ENCODE data around the gene NIT1.

The NIT1 gene, protein sequence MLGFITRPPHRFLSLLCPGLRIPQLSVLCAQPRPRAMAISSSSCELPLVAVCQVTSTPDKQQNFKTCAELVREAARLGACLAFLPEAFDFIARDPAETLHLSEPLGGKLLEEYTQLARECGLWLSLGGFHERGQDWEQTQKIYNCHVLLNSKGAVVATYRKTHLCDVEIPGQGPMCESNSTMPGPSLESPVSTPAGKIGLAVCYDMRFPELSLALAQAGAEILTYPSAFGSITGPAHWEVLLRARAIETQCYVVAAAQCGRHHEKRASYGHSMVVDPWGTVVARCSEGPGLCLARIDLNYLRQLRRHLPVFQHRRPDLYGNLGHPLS

DNA sequence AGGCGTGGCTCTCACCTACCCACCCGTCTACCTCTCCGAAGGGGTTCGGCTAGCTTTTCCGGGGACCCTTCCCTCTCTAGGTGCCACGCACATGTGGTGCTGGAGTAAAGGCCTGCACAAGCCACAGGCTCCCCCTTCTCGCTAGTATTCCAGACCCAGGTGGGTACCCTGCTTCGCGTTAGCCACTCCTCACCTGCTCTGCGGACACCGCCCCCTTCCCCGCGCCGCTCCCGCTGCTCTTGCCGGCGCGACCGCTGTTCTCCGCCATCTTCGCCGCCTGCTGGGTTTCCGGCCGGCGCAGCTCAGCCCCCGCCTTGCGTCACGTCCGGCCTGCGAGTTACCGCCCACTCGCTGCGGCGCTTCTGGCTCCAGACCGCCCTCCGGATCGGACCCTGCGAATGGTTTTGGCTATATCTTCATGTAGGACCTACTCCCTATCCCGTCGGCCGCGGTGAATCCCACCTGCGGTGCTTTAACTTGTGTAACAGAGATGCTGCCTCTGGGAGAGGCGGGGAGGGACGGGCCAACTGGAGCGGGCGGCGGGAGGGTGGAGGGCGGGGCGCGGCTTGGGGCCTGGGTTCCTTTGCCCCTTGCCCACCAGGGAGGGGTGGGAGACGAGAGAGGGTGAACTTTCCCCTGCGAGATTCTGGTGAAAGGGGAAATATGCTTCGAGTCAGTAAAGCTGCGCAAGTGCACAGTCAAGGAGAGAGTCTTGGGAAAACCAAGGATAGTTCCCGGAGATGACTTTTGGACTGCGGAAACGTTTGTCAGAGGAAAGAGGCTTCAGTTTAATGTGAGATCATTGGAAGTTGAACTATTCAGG lies at the start of gene NIT1, which contains the start of gene PFDN2:
NIT1 (plus strand) TSS at position 347 of the 823 bp plus-strand sequence; CDS start at position 419, 72 bp downstream.
PFDN2 (minus strand) TSS at position 279 of the 823 bp plus-strand sequence; CDS start at position 268, 11 bp downstream.
- DNase-seq (ENCODE audit: low read depth in 2 of 2), result peak; percentile 71 to 77

DNA sequence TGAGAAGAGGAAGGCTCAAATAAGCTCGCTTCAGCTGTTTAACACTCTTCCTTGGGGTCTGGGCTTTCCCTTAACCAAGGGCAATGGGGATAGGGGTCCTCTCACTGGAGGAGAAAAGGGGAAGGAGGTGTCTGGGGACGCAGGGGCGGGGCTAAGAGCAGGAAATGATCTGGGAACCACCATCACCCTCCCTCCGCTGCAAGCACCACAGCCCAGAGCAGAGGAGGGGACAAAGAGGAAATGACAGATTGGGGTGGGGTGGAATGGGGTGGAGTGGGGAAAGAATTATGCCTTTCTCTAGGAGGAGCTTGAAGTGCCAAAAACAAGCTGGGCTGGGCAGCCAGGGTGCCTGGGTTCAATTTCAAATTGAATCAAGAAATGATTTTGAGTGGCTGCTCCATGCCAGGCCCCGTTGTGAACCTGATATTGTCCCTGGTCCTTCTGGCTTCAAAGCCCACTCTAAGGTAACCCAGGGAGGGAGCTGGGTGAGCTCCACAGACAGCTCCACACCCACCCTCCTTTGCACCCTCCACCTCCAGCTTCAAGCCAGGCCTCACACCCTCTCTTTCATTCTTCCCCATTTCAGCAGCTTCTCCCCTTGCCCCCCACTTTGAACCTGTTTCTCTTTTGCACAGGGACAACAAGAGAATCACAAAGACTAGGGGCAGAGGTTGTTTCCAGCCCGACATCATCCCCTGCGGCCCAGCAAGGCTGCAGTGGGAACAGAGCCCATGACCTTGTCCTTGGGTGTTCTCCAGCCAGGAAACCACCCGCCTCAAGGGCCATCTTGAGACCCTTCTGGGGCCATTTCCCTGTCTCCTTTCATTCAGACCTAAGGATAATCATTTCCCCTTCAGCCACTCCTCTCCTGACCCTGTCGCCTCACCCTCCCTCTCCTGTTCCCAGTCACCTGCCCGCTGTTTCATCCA lies 49.3 kb upstream of the NIT1 start:
- peak; percentile 63 to 65 for DNase-seq (ENCODE audit: low read depth in 2 of 2)

DNA sequence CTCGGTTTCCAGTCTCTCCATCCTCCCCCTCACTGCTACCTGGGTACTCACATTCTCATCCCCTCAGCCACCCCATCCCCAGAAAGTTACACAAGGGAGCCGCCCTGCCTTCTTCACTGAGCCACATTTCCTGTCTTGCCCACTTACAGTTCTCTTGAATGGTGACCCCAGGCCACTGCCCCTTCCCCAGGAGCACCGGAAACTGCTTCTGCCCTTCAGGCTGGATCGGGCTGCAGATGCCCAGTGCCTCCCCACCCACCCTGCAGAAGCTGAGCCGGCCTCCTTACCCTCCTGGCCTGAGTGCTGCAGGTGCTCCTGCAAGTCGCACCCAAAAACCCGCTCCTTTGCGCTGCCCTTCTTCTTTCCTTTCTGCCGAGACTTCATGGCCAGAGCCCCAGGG lies 48.7 kb upstream of the NIT1 start:
- no peak for DNase-seq (ENCODE audit: low read depth in 2 of 2)

DNA sequence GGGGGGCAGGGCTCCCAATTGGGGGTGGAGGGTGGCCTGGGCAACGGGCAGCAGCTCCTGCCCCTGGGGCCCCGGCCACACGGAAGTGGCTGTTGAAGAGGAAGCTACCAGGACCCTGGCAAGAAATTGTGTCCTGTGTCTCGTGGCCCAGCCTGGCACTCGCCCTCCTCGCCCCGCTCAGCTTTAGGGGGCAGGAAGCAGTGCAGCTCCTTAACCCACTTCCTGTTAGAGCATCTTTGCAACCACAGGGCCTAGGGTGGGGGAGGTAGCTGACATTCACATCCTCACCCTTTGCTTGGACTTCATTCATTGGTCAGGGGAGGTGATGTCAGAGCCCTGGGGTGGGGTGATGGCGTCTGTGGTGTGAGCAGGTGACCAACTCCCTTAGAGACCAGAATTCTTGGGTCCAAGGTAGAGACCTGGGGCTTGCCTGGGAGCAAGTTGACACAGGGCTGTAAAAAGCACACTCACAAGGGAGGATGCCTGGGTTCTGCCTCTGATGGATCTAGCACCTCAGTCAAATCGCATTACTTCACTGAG lies 48.1 kb upstream of the NIT1 start, which contains the start of gene ARHGAP30:
ARHGAP30 (minus strand) TSS at position 161 of the 540 bp plus-strand sequence. CDS start 267 bp downstream, outside the sequence.
- DNase-seq (ENCODE audit: low read depth in 2 of 2), result peak; percentile 66 to 76

DNA sequence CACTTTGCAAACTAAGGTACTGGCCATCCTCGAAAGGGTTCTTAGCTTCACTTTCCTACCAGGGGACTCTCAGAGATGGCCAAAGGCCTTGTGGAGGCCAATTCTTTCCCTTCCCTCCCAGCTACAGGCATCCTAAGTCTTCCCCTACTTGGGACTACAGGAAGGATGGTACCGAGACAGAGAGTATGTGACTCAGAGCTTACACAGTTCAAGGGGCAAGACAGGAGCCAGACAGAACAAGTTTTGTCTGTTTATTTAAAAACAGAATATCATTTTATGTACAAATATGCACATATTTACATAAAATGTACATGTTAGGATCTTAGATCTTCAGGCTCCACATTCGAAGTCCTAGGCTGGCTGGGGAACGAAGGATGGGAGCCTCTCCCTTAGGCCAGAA lies 47.1 kb upstream of the NIT1 start:
- DNase-seq (ENCODE audit: low read depth in 2 of 2), result no peak

DNA sequence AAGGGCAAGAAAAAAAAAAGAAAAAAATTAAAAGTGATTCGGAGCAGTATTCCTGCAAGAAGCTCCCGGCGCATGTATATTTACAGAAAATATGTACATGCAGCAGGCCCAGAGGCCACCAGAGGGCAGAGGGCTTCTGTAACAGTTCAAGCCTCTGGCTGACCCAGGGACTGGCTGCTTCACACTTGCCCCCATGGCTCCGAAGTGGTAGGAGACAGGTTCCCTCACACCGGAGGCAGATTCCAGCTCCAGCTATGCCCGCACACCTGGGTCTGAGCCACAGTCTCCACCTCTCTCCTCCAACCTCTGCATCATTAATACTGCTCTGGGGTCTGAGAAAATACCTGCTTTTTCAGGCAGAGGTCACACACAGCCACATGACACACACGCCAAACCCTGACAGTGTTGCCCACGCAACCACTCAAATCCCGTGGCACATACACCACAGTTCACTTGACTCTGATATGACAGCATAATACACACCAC lies 46.0 kb upstream of the NIT1 start:
- DNase-seq (ENCODE audit: low read depth in 2 of 2), result no peak

DNA sequence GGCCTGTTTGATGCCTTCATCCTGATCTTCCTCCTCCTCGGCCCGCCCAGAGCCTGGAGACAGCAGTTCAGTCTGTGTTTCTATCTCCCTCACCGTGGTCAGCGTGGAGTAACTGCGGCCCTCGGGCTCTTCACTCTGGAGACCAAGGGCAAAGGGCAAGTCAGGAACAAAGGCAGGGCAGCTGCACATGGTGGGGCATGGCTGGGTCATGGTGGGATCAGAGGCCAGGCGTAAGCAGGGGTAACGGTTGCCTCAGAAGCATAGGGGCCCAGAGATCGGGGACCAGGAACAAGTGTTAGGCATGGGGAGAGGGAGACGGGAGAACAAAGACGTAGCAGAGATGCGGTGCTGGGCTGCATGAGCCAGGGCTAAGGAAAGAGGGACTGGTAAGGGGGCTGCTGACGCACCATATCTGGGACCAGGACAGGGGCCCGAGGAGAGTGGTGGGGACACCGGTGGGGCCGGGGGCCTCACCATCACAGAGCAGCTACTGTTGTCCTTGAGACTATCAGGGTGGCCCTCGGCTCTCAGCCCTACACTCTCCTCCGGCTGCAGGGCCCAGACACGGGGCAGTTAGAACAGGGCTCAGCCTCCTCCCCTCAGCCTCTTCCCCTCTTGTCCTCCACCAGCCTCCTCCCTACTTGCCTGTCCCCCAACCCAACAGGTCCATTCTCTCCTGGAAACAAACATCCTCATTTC lies 45.0 kb upstream of the NIT1 start:
- no peak for DNase-seq (ENCODE audit: low read depth in 2 of 2)

DNA sequence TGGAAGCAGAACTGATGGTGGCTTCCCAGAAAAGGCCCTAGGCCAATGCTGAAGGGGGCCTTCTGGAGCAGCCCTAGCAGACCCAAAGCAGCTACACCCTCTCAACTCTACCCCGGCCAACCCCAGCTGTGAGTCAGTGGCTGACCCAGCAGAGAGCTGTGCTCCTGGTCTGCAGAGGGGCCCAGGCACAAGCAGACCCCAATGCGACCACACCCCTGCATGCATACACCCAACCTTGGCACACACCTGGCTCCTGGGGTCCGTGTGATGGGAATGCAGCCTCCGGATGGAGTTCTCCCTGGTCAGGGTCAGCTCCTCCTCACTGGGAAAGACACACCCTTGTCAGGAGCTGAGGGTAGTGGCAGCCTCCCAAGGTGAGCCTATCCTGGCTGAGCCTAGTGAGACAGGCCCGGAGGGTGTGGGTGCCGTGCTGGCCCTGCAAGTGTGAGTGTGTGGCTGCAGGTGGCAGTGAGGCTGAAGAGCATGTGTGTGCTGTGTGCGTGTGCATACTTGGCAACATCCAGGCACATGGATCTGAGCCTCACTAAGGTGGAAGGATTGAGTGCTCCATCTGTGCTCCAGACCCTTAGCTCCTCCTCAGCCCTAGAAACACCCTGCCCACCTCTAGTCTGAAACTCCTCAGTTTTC lies 44.3 kb upstream of the NIT1 start:
- DNase-seq (ENCODE audit: low read depth in 2 of 2), result no peak

DNA sequence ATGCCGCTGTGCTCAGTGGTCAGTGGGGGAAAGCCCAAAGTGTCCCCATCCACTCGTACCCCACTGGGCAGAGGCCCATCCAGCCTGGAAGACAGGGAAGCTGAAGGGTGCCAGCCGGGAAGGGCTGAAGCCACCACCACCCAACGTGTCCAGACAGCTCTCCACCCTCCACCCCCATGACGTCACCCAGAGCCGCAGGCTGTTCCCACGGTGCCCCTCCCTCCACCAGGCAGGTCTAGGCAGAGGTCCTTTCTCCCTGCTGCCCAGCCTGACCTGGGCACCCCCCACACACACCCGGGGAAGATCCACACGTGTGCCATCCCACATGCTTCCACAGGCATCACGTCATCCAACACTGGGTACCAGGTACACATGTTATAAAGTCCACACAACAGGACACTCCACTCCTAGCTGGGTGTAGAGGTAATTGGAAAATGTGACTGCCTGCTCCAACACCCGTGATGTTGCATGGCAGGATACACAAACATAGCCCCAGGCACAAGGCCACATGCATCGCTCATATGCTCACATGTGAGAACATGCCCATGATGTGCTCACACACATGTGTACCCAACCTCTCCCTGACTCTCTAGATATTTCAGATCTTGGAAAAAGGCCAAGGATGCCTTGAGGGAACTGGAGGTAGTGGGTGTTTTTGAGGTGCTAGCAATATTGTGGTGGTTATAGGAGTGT lies 43.1 kb upstream of the NIT1 start:
- no peak for DNase-seq (ENCODE audit: low read depth in 2 of 2)

DNA sequence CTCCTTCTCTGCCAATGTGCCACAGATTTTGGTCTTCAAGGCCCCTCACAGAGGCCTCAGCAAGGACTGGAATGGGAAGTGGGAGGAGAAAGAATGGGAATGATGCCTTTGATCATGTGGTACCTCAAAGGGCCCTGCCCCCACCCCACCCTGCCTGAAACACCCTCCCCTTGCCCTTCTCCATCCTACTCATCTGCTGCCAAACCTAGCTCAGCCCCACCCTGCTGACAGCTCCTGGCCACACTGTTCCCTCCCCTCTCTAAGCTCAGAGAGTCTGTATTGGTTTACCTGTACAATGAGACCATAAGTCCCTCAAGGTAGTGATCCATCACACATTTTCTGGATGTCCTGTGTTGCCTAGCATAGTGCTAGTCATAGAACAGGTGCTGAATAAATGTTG lies 41.5 kb upstream of the NIT1 start:
- DNase-seq (ENCODE audit: low read depth in 2 of 2), result no peak

DNA sequence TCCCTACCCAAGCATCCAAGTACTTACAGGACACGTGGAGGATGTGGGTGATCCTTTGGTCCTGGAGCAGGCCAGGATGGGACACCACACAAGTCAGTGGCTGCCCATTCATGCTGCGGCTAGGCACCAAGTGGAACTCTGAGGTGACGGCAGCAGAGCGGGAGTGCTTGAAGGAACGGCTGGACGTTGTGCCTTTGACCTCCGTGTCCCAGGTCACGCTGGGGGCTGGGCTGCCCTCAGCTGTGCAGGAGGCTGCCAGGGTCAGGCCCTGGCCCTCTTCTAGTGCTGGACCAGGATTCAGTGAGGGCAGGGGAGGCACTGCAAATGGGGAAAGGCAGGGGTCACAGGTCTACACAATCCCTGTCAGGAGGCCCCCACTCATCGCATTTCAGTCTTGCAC lies 40.5 kb upstream of the NIT1 start:
- DNase-seq (ENCODE audit: low read depth in 2 of 2), result no peak

DNA sequence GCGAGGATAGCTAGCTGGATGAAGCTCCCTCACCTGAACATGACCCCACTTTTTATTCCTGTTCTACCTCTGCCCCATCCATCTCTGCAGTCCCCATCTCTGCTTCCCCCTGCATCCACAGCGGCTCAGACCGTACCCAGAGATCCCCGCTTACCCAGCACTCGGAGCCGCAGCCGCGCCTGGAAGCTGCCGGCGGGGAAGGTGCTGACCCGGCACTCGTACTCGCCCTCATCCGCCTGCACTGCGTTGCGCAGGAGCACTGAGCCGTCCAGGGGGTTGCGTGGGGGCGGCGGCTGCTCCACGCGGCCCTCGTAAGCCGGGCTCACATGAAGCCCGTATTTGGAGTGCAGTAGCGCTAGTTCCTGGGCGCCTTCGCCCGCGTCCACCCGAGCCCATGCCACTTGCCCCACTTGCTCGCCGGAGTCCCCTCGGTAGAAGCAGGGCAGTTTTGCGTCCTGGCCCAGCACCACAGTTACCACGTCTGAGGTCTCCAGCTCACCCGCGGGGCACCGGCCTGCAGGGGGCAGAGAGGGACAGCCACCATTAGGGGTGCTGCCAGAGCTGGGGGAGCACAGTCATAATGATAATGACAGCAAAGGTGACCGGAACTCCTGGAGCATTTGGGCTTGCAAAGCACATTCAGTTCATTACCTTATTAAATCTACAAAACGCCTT lies 38.3 kb upstream of the NIT1 start:
- DNase-seq (ENCODE audit: low read depth in 2 of 2), result no peak

DNA sequence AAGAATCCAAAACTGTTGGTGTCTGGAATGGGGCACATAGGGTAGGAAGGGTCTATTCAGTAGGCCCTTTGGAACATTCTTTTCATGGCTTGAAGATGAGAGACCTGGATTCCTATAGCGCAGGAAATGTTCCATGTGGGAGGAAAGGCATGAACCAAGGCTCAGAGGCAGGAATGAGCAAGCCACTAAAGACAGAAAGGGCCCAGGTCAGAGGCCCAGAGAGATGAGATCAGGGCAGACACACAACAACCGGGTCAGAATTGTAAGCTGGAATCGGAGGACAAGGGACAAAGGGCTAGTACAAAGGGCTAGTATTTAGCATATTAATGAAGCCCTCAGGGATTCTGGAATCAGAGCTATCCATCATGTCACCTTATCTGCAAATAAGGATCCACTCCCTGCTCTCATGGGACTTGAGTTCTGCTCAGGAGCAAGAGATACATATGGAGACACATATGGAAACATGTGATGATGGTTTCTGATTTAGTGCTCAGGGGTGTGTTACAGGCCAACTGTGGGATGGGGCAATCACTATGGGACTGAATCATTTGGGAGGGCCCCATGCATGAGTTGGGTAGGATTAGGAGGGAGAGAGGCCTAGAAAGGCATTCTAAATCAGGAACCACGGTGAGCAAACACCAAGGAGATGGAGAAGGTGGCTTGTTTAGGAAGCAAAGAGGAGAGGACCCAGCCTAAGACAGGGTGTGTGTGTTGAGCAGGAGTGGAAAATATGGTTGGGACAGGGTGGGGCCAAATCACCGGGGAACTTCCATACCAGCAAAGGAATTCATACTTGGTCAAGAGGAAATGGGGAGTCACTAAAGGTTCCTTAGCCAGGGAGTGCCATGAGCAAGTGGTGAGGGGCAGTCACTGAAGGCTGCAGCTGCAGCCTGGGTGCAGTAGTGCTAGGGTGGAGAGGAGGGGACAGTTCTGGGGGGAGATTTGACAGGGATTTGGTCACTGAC lies 37.2 kb upstream of the NIT1 start:
- DNase-seq (ENCODE audit: low read depth in 2 of 2), result no peak

DNA sequence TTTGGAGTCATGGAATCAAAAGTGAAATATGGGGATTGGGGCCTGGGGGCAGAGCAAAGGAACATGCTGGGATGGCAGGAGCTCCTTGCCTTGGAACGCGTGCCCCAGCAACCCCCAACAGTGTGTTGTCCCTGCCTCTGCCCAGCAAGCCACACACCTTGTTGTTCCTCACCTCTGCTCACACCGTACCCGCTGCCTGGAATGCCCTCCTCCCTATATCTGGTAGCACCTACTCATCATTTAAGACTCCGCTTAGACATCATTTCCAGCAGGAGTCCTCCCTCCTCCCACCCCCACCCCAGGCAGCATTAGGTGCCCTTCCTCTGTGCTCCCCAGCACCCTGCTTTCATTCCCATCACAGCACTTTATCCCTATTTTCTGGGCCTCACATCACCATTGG lies 36.4 kb upstream of the NIT1 start:
- no peak for DNase-seq (ENCODE audit: low read depth in 2 of 2)

DNA sequence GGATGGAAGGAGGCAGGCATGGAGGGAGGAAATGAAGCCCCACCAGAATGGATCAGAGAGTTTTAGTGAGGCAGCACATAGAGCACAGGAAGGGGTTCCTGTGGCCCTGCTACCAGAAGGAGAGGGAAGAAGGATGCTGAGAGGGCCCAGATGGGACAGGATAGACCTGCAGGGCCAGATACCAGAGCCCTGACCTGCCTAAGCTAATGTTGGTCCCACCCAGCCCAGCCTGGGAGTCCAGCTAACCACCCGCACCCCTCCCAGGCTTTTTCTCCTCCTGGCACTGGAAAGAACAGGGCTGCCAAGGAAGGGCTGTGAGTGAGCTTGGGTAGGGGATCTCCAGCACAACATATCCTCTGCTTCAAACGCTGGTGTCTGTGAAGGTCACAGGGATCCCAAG lies 35.4 kb upstream of the NIT1 start:
- no peak for DNase-seq (ENCODE audit: low read depth in 2 of 2)

DNA sequence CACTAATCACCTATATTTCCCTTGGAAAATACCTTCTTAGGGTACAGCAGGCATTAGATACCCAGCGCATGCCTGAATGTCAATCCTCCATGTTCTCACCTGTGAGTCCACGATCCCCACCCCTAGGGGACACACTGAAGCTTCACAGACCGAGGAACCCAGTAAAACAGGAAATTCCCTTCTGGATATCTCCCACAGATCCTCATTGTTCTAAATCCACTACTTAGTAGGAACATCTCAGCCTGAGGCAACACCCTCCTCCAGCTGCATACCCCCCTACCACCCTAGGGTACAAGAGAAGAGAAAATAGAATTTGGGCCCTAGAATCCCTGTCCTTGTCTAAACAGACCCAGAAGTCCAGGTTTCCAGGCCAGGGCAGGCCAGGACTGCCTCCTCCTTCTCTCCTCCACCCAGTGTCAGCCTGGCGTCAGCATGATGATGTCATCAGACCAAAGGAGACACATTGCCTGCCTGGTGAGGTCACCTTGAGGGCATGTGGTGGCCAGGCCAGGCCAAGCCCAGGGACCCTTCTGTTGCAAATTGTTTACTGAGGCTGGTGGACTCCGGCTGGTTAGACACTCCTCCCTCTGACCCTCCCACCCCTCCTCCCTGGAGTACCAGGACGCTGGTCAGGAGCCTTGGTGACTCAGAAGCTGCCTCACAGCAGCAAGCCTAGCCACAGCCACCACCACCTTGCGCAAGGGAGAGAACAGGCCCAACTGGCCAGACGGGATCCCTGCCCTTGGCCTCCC lies 34.7 kb upstream of the NIT1 start:
- DNase-seq (ENCODE audit: low read depth in 2 of 2), result no peak

Measured in stimulated activated CD8-positive, alpha-beta memory T cell treated with anti-CD3 and anti-CD28 coated beads, Interleukin-15, amount 100 ng/mL, for 4 hours (primary cell).